ENCODE measurements around the gene ZNF609.

Gene ZNF609

GRCh38 chr15:64732156-64732860 lies 271.9 kb downstream of the ZNF609 start:
- DNase-seq (ENCODE audit: low spot score), result no peak

All from NAMALWA (cell line).